GF-D8 (cell line): Measurements from ENCODE around the gene FN1.
"Not testable (repeated sequence)": the region's sequence is repeated elsewhere in the genome, so short reads cannot be mapped to it uniquely, and the experiment has no call there.

ENCODE experiments used
- DNase-seq: peaks from one replicate; lab custom pipeline; 2025; lab: John Stamatoyannopoulos, UW

The FN1 gene

DNA sequence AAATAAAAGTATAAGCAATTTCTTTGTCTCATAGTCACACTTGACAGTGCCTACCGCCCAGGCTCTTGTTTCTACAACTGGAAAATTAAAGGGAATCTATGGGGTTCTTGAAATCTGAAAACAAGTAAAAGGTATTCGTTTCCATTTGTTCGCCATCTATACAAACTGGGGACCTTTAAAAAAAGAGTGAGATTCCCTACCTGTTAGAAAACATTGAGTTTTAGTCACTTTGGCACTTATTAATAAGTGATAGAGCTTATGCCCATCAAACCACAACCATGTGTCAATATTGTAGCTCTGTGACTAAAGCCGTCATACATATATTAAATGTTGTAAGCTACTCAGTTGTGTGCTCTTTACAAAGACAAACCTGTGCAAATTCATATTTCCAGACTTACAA lies 13.2 kb downstream of the FN1 start:
- no peak for DNase-seq

DNA sequence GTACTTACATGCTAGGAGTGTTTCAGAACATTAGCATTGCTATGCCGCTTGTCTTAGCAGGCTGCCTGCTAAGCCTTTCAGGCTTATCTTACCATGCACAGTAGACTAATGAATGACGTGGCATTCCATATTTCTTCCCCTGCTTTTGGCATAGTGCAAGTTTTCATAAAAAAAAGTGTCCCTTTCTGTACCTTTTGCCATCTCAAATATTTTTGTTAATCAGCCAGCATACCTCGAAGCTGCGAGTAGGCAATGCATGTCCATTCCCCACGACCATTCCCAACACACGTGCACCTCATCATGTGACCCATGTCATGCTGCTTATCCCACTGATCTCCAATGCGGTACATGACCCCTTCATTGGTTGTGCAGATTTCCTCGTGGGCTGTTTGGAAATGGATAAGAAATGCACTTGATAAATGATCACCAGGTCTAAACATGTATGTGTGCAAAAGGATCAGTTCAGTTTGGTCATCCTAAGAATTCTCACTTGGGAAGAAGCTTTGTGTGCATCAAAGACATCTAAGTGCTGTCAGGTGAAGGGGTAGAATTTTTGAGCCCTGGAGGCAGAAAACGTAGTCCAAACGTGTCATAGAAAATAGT lies 13.9 kb downstream of the FN1 start:
- DNase-seq = no peak

DNA sequence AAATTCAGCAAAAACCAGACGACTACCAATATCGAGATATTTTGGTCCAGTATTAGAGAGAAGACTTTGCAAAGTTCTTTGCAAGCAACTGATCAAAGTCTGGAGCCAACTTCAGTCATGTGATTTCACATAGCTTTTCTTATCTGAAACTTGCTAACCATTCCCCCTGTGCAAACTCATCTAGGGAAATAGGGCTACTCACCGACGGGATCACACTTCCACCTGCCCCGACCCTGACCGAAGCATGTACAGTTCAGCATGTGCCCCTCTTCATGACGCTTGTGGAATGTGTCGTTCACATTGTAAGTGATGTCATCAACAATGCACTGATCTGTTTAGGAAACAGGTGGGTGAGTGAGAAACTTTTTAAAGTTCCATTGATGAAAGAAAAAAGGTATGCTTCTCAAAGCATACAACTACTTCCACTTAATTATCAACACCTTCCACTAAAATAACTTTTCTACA lies 15.4 kb downstream of the FN1 start:
- DNase-seq = no peak

DNA sequence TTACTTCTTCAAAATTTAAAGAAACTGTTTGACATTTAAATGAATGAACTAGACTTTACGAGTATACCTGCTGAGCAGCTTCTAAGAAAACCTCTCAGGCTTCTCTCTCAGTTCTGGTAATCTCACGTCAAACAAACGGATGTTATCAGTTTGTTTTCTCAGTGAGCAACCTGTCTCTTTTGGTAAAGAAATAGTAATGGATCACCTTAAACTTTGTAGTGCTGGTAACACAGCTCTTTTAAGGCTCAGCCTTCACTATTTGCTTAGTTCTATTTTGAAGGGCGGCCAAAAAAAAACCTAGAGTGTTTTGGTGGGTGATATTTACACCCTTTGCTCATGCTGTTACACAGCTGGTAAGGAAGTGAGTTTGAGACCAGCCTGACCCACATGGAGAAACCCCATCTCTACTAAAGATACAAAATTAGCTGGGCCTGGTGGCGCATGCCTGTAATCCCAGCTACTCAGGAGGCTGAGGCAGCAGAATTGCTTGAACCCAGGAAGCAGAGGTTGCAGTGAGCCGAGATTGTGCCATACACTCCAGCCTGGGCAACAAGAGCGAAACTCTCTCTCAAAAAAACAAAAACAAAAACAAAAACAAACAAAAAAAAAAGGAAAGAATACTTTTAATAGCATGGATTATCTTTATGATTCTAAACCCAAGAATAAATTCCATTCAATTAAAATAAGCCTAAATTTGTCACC lies 15.9 kb downstream of the FN1 start:
- no peak for DNase-seq

DNA sequence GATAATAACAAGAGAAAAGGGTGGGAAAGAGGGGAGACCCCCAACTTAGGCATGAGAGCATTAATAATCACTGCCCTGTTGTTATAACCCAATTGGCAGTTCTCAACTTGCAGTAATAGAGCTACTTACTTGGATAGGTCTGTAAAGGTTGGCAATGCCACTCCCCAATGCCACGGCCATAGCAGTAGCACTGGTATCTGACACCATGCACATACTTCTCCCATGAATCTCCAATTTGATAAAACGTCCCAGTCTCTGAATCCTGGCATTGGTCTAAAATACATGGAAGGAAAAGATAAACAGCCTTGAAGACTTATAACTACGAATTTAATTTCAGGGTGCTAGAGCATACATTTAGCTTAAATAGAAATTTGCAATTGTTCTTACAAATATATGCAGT lies 16.8 kb downstream of the FN1 start:
- no peak for DNase-seq

DNA sequence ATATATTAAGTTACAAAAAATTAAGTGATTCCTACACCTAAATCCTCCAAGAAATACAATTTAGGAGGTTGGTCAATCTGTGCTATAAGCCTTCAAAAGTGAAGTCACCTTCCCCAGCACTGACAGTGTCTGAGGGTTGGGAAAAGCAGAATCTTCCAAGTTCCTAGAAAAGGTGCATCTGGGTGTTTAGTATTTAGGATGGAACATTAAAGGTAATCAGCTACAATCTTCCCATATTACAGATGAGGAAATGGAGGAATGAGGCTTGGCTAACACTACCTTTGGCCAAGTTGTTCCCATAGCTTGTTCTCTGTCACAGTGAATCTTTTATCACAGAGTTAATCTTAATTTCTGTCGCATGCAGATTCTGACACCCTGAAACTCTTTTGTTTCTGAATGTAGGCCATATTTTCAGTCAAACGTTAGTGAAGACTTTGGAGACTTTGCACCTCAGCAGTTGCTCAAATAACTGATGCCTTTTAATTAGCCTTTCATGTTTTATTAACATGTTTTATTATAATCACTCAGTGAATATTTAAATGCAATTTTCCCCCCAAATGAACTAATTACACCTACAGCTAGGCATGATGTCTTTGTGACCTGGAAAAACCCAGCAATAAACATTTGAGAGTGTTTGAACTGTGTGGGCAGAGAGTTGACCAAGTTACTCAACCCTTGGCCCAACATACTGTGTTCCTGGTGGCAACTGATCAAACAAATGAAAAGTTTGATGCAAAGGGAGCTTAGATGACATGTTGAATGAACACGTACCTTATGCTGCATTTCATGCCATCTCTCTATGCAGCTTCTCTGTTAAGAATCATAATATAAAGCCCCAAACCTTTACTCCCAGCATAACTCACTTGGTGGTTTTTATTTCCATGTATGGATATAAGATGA lies 17.6 kb downstream of the FN1 start:
- DNase-seq = no peak

DNA sequence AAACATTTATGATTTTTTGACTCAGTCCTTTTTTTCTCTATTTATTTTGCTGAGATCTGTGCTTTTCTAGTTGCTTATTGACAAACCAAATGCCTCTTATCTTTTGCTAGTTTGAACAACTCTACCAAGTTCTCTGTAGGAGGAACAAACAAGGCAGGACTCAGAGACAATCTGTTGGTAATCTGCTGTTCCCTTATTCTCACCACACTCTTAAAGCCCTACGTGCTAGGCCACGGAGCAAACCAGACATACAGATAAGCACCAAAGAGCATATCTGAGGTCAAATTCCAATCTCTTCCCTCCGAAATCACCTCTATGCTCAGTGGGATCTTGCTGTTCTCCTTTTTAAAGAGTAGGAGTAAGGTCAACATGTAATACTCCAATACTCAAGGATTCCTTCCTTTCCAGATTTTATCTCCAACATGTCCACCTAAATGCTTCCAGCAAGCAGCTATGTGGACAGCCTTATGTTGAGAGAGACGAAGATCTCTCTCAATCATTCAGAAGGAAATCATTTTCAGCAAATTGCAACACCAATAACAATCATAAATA lies 18.4 kb downstream of the FN1 start:
- DNase-seq = no peak

DNA sequence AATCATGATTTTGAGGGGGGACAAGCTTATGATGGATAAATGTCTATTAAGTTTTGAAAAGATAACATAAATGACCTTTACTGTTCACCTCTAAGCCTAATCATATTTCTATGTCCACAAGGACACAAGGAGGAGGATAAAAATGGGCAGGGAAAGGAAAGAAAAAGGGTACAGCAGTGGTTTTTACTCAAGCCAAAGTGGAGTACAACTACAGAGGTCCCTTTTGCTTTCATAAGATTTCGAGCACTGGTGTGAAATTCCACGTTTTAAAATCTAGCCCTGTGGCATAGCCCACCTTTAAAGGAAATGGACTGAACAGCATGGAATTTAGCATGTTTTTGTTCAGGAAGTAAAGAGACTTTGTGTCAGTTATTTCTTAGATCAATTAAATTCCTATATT lies 19.2 kb downstream of the FN1 start:
- no peak for DNase-seq

DNA sequence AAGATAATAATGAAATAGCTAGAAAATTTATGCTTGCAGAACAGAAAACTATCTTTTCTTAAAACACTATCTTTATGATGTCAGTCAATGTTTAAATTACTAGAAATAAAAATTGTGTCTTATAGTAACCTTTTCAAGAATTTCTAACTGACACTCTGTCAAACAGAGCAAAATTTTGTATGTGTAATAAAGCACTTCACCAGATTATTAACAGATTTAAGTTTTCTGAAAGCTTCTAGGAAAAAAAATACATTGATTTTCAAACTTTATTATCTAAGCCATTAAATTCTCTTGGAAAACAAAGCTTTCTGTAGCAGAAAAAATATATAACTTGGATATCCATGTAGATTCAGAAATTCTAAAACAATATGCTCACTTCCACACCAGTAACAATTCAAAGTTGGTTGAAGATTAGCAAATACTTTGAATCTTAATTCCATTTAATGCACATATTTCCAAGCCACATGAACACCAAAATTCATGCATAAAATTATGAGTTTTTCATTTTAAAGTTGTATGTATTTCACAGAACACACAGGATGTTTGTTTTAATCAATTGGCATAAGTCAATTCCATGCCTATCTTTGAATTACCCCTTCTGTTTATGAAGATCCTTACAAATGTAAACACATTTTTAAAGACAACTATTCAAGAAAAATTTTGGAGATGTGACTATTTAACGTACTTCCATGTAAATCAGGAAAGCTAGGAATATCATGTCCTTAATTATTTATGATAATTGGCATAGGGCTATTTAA lies 19.9 kb downstream of the FN1 start:
- DNase-seq = no peak

DNA sequence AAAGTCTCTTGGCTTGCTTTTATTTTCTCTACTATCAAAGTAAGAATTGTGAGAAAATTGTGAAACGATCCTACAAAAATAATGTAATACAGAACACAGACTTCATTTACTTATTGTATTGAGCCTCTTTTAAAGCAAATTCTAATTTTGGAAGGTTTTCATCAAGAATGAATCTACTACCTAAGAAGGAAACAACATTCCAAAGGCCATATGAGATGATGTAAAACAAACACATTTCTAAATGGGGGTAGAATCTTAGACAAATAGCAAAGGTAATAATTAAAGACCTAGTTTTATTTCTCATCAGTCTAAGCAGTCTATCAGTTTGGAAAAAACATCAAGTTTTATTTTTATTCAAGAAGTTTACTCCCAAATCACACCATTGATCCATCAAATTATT lies 20.6 kb downstream of the FN1 start:
- no peak for DNase-seq

DNA sequence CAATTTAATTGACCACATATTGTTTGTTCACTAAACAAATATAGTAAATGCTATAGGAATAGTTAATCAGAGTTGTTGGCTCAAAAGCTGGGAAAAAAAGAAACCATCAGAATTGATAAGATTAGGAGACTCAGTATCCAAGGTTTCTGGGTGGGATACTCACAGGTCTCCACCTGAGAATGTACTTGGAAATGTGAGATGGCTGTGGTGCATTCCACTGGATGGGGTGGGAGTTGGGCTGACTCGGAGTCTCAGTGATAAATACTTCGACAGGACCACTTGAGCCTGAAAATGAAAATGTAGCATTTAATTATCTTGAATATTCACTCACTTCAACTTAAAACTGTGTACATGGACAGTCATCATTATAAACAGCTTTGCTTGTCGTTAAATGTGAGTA lies 21.2 kb downstream of the FN1 start:
- DNase-seq = no peak

DNA sequence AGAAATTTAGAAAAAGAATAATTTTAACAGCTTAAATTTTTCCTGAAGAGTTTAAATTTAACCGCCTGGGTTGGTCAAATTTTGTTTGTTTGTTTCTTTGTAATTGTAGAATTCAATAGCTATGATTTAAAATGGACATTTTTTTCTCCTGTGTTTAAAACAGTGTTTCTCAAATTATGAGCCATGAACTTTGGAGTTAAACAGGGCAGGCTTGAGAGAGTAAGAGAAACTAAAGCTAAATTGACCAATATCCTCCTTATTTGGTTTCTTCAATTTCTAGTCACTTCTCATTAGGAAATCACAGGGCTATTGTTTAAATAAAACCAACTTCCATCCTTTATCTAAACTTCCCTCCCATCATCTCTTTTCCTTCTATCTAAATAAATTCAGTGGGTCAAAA lies 21.9 kb downstream of the FN1 start:
- DNase-seq = no peak

DNA sequence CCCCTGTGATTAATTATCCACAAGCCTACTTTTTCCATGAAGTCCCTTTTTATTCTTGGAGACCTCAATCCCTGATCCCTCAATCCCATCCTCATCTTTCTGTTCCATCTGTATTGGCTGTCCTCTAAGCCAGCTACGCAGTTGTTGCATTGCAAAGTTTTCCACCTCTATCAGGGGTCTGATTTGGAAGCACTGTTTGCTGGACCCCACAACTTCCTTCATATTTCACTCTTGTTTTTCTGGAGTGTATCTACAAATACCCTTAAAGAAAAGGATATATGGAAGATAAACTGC lies 22.4 kb downstream of the FN1 start:
- no peak for DNase-seq

DNA sequence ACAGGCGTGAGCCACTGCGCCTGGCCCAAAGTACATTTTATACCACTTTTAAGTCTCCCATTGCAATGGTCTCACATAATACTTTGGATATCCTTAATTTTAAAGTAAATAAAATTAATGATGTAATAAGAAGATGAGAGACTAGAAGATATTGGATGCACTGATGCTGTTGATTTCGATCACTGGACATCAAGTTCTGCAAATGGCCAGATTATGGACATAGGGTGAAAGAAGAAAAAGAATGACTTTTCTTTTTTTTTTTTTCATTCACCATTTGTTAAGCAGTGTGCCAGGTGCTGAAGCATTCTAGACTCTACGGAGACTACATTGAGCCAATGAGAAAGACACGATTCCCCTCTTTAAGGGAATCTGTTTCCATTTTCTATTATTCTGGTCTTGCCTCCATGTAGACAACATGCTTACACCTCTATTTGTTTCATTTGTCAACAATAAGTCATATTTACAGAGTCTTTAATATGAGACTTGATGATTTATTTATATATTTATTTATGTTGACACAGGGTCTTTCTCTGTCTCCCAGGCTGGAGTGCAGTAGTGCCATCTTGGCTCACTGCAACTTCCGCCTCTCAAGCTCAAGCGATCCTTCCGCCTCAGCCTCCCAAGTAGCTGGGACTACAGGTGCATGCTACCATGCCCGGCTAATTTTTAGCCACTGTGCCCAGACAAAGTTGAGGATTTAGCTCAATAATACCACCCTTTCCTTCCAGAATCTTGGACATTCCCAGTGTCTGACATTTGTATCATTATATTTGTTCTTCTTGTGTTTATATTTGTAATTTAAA lies 23.7 kb downstream of the FN1 start:
- DNase-seq = no peak

DNA sequence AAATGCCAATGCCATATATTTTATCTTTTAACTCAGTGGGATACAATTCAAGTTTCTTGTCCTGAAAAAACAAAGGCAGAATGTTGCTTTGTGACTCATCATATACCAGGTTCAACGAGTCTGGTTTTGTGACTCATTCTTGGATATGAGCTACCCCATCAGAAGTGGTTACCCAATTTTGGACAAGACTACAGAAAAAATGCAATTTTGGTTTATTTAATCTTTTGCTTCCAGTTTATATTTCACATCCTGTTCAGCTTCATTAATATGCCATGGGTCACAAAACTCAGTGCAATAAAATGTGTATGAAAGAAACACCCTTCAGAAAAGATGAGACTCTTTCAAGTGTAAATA lies 25.0 kb downstream of the FN1 start:
- no peak for DNase-seq

DNA sequence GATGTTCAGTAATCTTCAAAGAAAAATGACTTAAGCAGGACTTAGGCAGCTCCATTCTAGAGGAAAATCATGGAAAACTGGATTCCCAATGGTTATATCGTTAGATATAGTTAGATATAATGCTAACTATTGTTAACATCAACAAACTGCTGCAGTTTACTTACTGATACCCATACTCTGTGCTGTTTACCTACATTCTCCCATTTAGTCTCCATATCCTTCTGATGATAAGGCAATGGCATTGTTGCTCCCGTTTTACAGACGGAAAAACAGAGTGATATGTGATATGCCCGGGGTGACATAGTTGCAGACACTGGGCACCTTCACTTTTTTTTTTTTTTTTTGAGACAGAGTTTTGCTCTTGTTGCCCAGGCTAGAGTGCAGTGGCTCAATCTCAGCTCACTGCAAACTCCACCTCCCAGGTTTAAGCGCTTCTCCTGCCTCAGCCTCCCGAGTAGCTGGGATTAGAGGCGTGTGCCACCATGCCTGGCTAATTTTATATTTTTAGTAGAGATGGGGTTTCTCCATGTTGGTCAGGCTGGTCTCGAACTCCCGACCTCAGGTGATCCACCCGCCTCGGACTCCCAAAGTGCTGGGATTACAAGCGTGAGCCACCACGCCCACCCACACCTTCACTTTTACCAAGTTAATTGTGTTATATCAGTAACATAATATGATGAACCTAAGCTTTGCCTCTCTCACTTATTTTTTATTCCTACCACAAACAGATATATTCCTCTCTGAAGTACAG lies 25.5 kb downstream of the FN1 start:
- not testable (repeated sequence) for DNase-seq

DNA sequence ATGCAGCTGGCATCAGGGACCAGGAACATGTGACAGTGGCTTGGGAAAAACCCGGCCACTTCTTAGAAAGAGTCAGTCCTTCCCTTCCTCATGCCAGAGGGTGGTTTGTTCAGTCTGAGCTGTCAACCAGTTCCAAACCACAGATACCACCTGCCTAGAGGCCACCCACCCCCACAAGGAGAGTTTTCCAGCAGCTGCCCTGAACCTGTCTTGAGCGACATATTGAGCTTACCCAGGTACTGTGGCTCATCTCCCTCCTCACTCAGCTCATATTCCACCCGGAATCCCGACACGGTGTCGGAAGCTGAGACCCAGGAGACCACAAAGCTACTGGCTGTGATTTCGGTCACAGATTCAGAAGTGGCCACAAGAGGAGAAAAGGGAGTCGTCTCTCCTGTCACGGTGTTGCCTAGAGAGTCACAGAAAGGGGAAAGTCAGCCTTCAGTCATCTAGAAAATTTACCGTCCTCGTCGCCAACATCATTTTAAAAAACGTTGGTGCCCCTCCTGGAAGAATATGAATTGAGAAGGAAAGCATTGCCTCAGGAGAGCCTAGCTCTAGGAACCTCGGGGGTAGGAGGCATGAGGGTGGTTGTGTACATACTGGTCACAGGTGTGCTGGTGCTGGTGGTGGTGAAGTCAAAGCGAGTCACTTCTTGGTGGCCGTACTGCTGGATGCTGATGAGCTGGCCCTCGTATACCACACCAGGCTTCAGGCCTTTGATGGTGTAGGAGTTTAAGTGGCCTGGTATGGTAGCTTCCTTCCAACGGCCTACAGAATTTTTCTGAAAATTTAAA lies 26.3 kb downstream of the FN1 start:
- DNase-seq = no peak

DNA sequence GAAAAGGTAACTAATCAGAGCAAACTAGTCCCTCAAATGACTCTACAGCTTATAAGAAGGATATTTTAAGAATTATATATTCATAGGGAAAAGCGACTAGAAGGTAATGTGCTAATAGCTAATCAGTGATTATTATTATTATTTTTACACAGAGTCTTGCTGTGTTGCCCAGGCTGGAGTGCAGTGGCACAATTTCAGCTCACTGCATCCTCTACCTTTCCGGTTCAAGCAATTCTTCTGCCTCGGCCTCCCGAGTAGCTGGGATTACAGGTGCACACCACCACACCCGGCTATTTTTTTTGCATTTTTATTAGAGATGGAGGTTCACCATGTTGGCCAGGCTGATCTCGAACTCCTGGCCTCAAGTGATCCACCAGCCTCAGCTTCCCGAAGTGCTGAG lies 27.4 kb downstream of the FN1 start:
- not testable (repeated sequence) for DNase-seq

DNA sequence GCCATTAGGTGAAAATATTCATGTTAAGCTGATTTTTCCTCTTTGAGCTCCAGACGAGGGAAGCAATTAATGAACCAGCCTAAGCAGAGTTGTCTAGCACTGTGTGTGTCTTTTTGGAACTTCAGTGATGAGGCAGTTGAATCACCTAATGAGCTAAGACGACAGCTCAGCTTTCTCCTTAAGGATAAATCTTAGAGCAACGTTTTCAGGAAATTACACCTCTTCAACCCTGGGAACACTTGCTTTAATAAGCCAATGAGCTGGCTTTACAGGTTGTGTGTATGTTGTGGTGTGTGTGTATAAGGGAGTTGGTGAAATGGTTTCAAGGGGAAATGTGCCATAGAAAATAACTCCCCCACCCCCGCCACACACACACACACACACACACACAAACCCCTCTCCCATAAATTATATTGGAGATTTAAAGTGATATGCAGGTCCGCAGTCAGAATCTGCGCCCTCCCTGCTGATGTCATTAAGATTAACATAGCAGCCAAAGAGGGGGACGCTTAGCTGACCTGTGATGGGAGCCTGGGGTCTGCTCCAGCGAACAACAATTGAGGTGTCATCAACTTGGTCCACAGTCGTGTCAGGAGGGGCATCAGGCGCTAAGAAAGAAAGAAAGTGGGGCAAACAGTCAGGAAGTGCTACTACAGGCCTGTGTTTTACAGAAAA lies 28.1 kb downstream of the FN1 start:
- DNase-seq = no peak
